Mesothelial cell of epicardium (in vitro differentiated cells): Measurements from ENCODE around the gene DGKD. TPM values are rescaled to one million over a fixed set of nuclear protein-coding genes. Genes with fewer than 3 reads are reported as not detected.

Source experiments
- DNase-seq, 2 experiments: peaks; one replicate each; pipeline ENCODE4 v3.0.0; 2021; ENCODE audit warnings: low spot score in 2 of 2; ENCODE audit not compliant: unreplicated experiment in 2 of 2
- H3K27ac Mint-ChIP-seq: 2 replicates; pipeline ENCODE4 v1.8.0; 2021; ENCODE audit warnings: mixed read lengths
- H3K27me3 Mint-ChIP-seq: 2 replicates; pipeline ENCODE4 v1.8.0; 2021; ENCODE audit warnings: low read depth, mixed read lengths
- H3K36me3 Mint-ChIP-seq: 2 replicates; pipeline ENCODE4 v1.8.0; 2021; ENCODE audit warnings: mixed read lengths
- H3K4me1 Mint-ChIP-seq: 2 replicates; pipeline ENCODE4 v1.8.0; 2021; ENCODE audit warnings: mixed read lengths
- H3K4me3 Mint-ChIP-seq: 2 replicates; pipeline ENCODE4 v1.8.0; 2021; ENCODE audit warnings: mild to moderate bottlenecking, moderate library complexity, mixed read lengths
- H3K9me3 Mint-ChIP-seq: 2 replicates; pipeline ENCODE4 v1.8.0; 2021; ENCODE audit warnings: mixed read lengths
- CTCF ChIP-seq: fragments of 200-600 bp; sonication (generic); IDR thresholded peaks from one replicate; pipeline ENCODE4 v1.5.0; 2021; ENCODE audit warnings: antibody characterized with exemption; ENCODE audit not compliant: unreplicated experiment
- total RNA-seq: library from RNA; stranded (reverse); gene quantifications from 3 replicates; pipeline ENCODE4 v1.2.1, GENCODE V29; 2021

DGKD gene
- total RNA-seq, result 52.8 to 64.5 TPM (median 57.0 TPM) in 3 replicates

- DNase-seq, result peak; percentile 79 to 81
- H3K4me1 Mint-ChIP-seq, result peaks cover 43% of the 10 kb centered on the region
- TF ChIP-seq CTCF, result no peak
Observed at GRCh38 chr2:233353769-233354499, at the start of gene DGKD. TSS of gene DGKD (plus strand) at chr2:233354494. CDS start at chr2:233354519, 25 bp downstream.

GRCh38 chr2:233307565-233307964 is 46.7 kb upstream of the DGKD start, which contains the start of gene SAG:
TSS of gene SAG (plus strand) at chr2:233307816. CDS start at chr2:233309190, 1,374 bp downstream.
- Mint-ChIP-seq H3K4me3 (no peak within 1 kb of the TSS), H3K27me3 (no peaks in the 10 kb centered on the region), H3K9me3 (no peaks in the 10 kb centered on the region), H3K36me3 (no peaks in the 10 kb centered on the region), H3K27ac (no peak within 1 kb of the TSS), H3K4me1 (no peaks in the 10 kb centered on the region)
- no peak for DNase-seq
- no peak for TF ChIP-seq CTCF

More at GRCh38 chr2:233353769-233354499, at the start of gene DGKD:
- Mint-ChIP-seq H3K27ac (peak within 1 kb of the TSS; percentile 78), H3K4me3 (peak within 1 kb of the TSS; percentile 88), H3K27me3 (peaks cover 20% of the 10 kb centered on the region), H3K9me3 (no peaks in the 10 kb centered on the region), H3K36me3 (no peaks in the 10 kb centered on the region)

GRCh38 chr2:233311241-233311926 is 42.9 kb upstream of the DGKD start:
- Mint-ChIP-seq H3K4me1 (no peaks in the 10 kb centered on the region), H3K36me3 (no peaks in the 10 kb centered on the region), H3K27ac (no peak overlapping the region), H3K27me3 (no peaks in the 10 kb centered on the region), H3K9me3 (peaks cover under 1% of the 10 kb centered on the region), H3K4me3 (no peak overlapping the region)
- no peak for TF ChIP-seq CTCF
- no peak for DNase-seq

- Mint-ChIP-seq H3K36me3 (no peaks in the 10 kb centered on the region), H3K4me3 (no peak overlapping the region), H3K27me3 (no peaks in the 10 kb centered on the region), H3K9me3 (peaks cover 11% of the 10 kb centered on the region), H3K27ac (no peak overlapping the region), H3K4me1 (no peaks in the 10 kb centered on the region)
- TF ChIP-seq CTCF, result no peak
- DNase-seq, result no peak
Observed at GRCh38 chr2:233312874-233313273, 41.4 kb upstream of the DGKD start.

GRCh38 chr2:233314180-233314925 is 39.9 kb upstream of the DGKD start:
- Mint-ChIP-seq H3K36me3 (no peaks in the 10 kb centered on the region), H3K4me3 (no peak overlapping the region), H3K9me3 (peaks cover 11% of the 10 kb centered on the region), H3K27ac (no peak overlapping the region), H3K27me3 (peaks cover 10% of the 10 kb centered on the region), H3K4me1 (no peaks in the 10 kb centered on the region)
- no peak for TF ChIP-seq CTCF
- no peak for DNase-seq
